Astrocyte (in vitro differentiated cells and primary cell): Measurements from ENCODE around the gene NCR2.

ENCODE experiments used
- CTCF ChIP-seq: IDR thresholded peaks from 2 replicates; pipeline ENCODE4 v1.5.1; 2011; ENCODE audit warnings: low read depth, mild to moderate bottlenecking, inconsistent platforms, low read length, moderate library complexity; ENCODE audit not compliant: insufficient read depth
- EZH2 ChIP-seq: IDR thresholded peaks from 2 replicates; pipeline ENCODE4 v1.6.1; 2012; ENCODE audit warnings: mild to moderate bottlenecking, low read length, inconsistent platforms; ENCODE audit not compliant: insufficient read depth

DNA sequence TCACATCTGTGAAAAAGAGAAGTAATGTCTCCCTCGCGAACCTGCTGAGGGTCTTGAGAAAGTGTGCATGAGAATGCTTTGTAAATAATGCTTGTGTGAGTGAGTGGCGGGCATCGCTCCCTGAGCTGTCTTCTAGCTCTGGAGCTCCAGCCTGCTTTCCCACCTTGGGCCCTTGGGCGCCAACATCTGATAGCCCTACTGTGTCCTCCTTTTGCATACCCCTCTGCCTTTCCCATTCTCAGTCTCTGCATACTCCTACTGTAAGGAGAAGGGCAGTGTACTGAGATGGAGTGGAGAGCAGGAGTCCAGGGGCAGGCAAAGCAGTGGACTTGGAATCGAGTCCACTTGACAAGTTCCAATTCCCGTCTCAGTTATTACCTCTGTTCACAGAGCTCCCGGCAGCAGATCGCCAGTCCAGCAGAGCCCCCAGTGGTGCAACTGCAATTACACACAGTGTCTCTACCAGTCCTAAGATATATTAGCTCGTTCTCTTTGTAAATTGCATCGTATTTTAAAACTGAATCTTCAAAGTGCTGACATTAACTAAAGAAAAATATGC lies 847 bp upstream of the NCR2 start:
- TF ChIP-seq CTCF = no peak
- TF ChIP-seq EZH2 = no peak
